PC-9 (cell line): Measurements from ENCODE around the gene ABTB2. TPM values are rescaled to one million over a fixed set of nuclear protein-coding genes. Genes with fewer than 3 reads are reported as not detected.

Experiments used
- BruUV-seq: library from RNA; stranded (reverse); fragments of 400-500 nt; replicated peaks from 2 replicates; lab custom pipeline; 2021; lab: Mats Ljungman, UMichigan
- CTCF ChIA-PET: fragments of 300-600 bp; sonication (Branson Sonifier 250); formaldehyde crosslinking; loops from one replicate; lab custom pipeline; 2022; ENCODE audit warnings: antibody characterized with exemption; lab: Charles Lee
- POLR2A ChIA-PET: fragments of 300-600 bp; sonication (Branson Sonifier 250); formaldehyde crosslinking; loops from one replicate; lab custom pipeline; 2022; ENCODE audit warnings: antibody characterized with exemption; ENCODE audit not compliant: unreplicated experiment; lab: Charles Lee
- DNase-seq, 2 experiments: peaks; one replicate each; pipeline versions ENCODE4 v3.0.0 to v3.0.0-alpha.2; 2015 to 2022; ENCODE audit warnings: mixed read lengths in 1 of 2
- H2AFZ ChIP-seq: fragments of 200-600 bp; sonication (generic); 2 replicates; pipeline ENCODE4 v1.8.1; 2017; ENCODE audit warnings: antibody characterized with exemption
- H3F3A ChIP-seq: fragments of 200-600 bp; sonication (generic); 2 replicates; pipeline ENCODE4 v1.8.1; 2017; ENCODE audit warnings: antibody characterized with exemption, mild to moderate bottlenecking, low read depth; ENCODE audit not compliant: insufficient read depth
- H3K27ac ChIP-seq: fragments of 200-600 bp; sonication (generic); 2 replicates; pipeline ENCODE4 v1.6.1; 2016; ENCODE audit warnings: mixed run types
- H3K27me3 ChIP-seq: fragments of 200-600 bp; sonication (generic); 2 replicates; pipeline ENCODE4 v1.6.1; 2016; ENCODE audit warnings: low read depth, mixed run types; ENCODE audit not compliant: insufficient read depth
- H3K36me3 ChIP-seq: fragments of 200-600 bp; sonication (generic); 2 replicates; pipeline ENCODE4 v1.6.1; 2016; ENCODE audit warnings: low read depth, mixed run types
- H3K4me1 ChIP-seq: fragments of 200-600 bp; sonication (generic); replicated peaks from 2 replicates; pipeline ENCODE4 v1.6.1; 2016; ENCODE audit warnings: mixed run types; ENCODE audit not compliant: insufficient read depth
- H3K4me2 ChIP-seq: fragments of 200-600 bp; sonication (generic); 2 replicates; pipeline ENCODE4 v1.6.1; 2017; ENCODE audit warnings: mixed run types
- H3K4me3 ChIP-seq: fragments of 200-600 bp; sonication (generic); 2 replicates; pipeline ENCODE4 v1.6.1; 2016; ENCODE audit warnings: mixed run types
- H3K79me2 ChIP-seq: fragments of 200-600 bp; sonication (generic); 2 replicates; pipeline ENCODE4 v1.6.1; 2017; ENCODE audit warnings: low read depth, mixed run types
- H3K9me2 ChIP-seq: fragments of 200-600 bp; sonication (generic); 2 replicates; pipeline ENCODE4 v1.8.1; 2017; ENCODE audit warnings: mild to moderate bottlenecking; ENCODE audit not compliant: insufficient read depth
- H3K9me3 ChIP-seq: fragments of 200-600 bp; sonication (generic); 2 replicates; pipeline ENCODE4 v1.8.1; 2016; ENCODE audit warnings: low read depth; ENCODE audit not compliant: insufficient read depth
- H4K20me1 ChIP-seq: fragments of 200-600 bp; sonication (generic); 2 replicates; pipeline ENCODE4 v1.8.1; 2017; ENCODE audit not compliant: insufficient read depth
- EZH2 ChIP-seq: fragments of 200-600 bp; sonication (generic); IDR thresholded peaks from 2 replicates; pipeline ENCODE4 v1.8.0; 2017; ENCODE audit warnings: antibody characterized with exemption, low read depth
- intact Hi-C: fragments of 100-400 bp; cut with micrococcal nuclease; formaldehyde crosslinking; loops from one replicate; pipeline ENCODE4 v1.10.0; 2022; ENCODE audit not compliant: unreplicated experiment
- total RNA-seq: library from RNA; stranded (reverse); gene quantifications from 2 replicates; pipeline ENCODE4 v1.2.3, GENCODE V29; 2021
- TF ChIP-seq, protein P1 (sequence below): fragments of 200-600 bp; sonication (generic); conservative IDR thresholded peaks from 2 replicates; pipeline ENCODE4 v1.6.1; 2017; ENCODE audit warnings: mixed run types, antibody characterized with exemption, mild to moderate bottlenecking, moderate library complexity

ABTB2 gene
- total RNA-seq, 1 experiment from 2014 or later = 12.9 TPM

DNA sequence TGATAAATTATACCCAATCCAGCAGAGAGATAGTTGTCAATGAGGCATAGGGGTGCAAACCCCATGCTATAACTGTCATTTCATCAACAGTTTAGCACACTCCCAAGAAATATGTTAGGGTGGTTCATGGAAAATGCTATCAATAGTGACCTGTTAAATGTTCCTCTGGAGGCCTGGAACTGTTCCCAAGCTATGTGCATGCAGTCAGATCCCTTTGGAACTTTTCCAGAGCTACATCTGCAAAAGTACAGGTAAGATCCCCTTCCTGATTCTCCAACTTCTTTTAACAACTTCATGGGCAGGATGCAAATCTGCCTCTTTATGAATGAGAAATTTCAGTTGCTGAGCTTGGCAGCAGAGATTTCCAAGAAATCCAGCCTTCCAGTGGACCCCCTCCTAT, 27.2 kb downstream of the ABTB2 start:
- H3K9me3 ChIP-seq = no peaks in the 10 kb centered on the region
- peaks cover 8% of the 10 kb centered on the region; the same call in 1 of the 2 replicates for H4K20me1 ChIP-seq
- intact Hi-C loops = loop anchor here (1.0 to 2.0 kb wide), 3 partner anchors 14 to 28 kb away; no protein-coding TSS in a partner anchor
- no peak overlapping the region; the same call in 1 of the 2 replicates for H3K4me3 ChIP-seq
- peak overlapping the region; percentile 80 for H3K27ac ChIP-seq
- no TSS peak for BruUV-seq
- no peak overlapping the region for H2AFZ ChIP-seq
- no peak for TF ChIP-seq EZH2
- TF ChIP-seq, protein P1, sequence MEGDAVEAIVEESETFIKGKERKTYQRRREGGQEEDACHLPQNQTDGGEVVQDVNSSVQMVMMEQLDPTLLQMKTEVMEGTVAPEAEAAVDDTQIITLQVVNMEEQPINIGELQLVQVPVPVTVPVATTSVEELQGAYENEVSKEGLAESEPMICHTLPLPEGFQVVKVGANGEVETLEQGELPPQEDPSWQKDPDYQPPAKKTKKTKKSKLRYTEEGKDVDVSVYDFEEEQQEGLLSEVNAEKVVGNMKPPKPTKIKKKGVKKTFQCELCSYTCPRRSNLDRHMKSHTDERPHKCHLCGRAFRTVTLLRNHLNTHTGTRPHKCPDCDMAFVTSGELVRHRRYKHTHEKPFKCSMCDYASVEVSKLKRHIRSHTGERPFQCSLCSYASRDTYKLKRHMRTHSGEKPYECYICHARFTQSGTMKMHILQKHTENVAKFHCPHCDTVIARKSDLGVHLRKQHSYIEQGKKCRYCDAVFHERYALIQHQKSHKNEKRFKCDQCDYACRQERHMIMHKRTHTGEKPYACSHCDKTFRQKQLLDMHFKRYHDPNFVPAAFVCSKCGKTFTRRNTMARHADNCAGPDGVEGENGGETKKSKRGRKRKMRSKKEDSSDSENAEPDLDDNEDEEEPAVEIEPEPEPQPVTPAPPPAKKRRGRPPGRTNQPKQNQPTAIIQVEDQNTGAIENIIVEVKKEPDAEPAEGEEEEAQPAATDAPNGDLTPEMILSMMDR = no peak
- H3K27me3 ChIP-seq = no peaks in the 10 kb centered on the region
- no peak for DNase-seq
- H3F3A ChIP-seq = peaks cover 48% of the 10 kb centered on the region
- POLR2A ChIA-PET = no interaction called here
- no peaks in the 10 kb centered on the region for H3K36me3 ChIP-seq
- CTCF ChIA-PET = no interaction called here
- H3K9me2 ChIP-seq = no peaks in the 10 kb centered on the region
- H3K79me2 ChIP-seq = peaks cover 87% of the 10 kb centered on the region
- H3K4me1 ChIP-seq = peaks cover 69% of the 10 kb centered on the region
- H3K4me2 ChIP-seq = peak overlapping the region; percentile 77

DNA sequence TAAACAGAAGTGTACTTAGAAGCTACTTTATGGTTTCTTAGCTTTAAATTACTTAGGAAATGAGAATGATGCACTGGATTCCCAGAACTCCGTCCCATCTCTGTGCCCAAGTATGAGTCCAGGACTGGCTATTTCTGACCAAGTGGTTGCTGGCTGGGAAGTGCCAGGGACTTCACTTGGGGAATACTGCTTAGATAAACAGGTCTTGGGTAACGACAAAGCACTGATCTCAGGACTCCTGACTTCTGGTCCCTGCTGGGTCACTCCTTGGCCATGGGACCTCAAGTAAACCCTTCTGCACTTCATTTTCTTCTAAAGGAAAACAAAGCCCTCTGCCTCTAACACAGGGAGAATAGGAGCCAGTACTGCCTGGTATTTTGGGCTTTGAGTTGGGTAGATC, 27.9 kb downstream of the ABTB2 start:
- no peaks in the 10 kb centered on the region for H3K27me3 ChIP-seq

DNA sequence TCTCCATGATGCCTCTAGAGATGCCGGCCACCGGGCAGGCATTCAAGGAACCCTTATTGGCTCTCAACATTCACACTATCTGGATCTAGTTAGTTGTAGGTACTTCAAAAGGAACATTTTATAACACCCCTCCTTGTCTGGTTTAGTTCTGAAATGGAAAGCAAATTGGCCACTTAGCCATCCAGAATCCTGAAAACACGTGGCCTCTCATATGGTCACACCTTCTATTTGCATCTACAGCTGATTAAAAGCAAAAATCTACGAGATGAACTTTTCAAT, 29.2 kb downstream of the ABTB2 start:
- intact Hi-C loops = no loop called here
- peak in 1 of 2 experiments; percentile 22 for DNase-seq
- TF ChIP-seq, protein P1 = no peak
- TF ChIP-seq EZH2 = no peak
- H3K79me2 ChIP-seq = peaks cover 86% of the 10 kb centered on the region
- BruUV-seq = no TSS peak
- no peak overlapping the region for H2AFZ ChIP-seq
- no peak overlapping the region for H3K4me3 ChIP-seq
- H3K27ac ChIP-seq = no peak overlapping the region
- H3K27me3 ChIP-seq = no peaks in the 10 kb centered on the region
- ChIA-PET POLR2A (no interaction called here), CTCF (no interaction called here)
- no peaks in the 10 kb centered on the region for H3K9me3 ChIP-seq
- peaks cover 39% of the 10 kb centered on the region for H3F3A ChIP-seq
- H3K4me1 ChIP-seq = peaks cover 57% of the 10 kb centered on the region
- H3K4me2 ChIP-seq = peak overlapping the region; percentile 77
- peaks cover 8% of the 10 kb centered on the region; the same call in 1 of the 2 replicates for H4K20me1 ChIP-seq
- no peaks in the 10 kb centered on the region for H3K9me2 ChIP-seq
- H3K36me3 ChIP-seq = no peaks in the 10 kb centered on the region

More for the DNA sequence above, 27.9 kb downstream of the ABTB2 start:
- no peak overlapping the region for H2AFZ ChIP-seq
- H3K4me2 ChIP-seq = peak overlapping the region; percentile 77; the same call in 1 of the 2 replicates
- no peak for DNase-seq
- H3K4me3 ChIP-seq = no peak overlapping the region
- CTCF ChIA-PET = no interaction called here
- H4K20me1 ChIP-seq = peaks cover 8% of the 10 kb centered on the region; the same call in 1 of the 2 replicates
- H3K9me3 ChIP-seq = no peaks in the 10 kb centered on the region
- TF ChIP-seq, protein P1 = no peak
- peaks cover 87% of the 10 kb centered on the region for H3K79me2 ChIP-seq
- no peak overlapping the region for H3K27ac ChIP-seq
- peaks cover 66% of the 10 kb centered on the region for H3K4me1 ChIP-seq
- H3K36me3 ChIP-seq = no peaks in the 10 kb centered on the region
- intact Hi-C loops = loop anchor here (2.0 kb wide), 2 partner anchors 15 to 27 kb away; no protein-coding TSS in a partner anchor
- no TSS peak for BruUV-seq
- H3F3A ChIP-seq = peaks cover 48% of the 10 kb centered on the region
- no peaks in the 10 kb centered on the region for H3K9me2 ChIP-seq
- POLR2A ChIA-PET = interaction anchor here (0.6 kb wide), 1 partner anchor 27 kb away, joined by 6 read pairs; no protein-coding TSS in a partner anchor
